GM12801 (cell line): ENCODE data around the gene PREPL.

ENCODE experiments used
- TF ChIP-seq, protein P1 (sequence below): IDR thresholded peaks from one replicate; pipeline ENCODE4 v1.5.1; 2011; ENCODE audit warnings: control low read depth; ENCODE audit not compliant: insufficient read length; ENCODE audit errors: extremely low read depth

Gene PREPL

DNA sequence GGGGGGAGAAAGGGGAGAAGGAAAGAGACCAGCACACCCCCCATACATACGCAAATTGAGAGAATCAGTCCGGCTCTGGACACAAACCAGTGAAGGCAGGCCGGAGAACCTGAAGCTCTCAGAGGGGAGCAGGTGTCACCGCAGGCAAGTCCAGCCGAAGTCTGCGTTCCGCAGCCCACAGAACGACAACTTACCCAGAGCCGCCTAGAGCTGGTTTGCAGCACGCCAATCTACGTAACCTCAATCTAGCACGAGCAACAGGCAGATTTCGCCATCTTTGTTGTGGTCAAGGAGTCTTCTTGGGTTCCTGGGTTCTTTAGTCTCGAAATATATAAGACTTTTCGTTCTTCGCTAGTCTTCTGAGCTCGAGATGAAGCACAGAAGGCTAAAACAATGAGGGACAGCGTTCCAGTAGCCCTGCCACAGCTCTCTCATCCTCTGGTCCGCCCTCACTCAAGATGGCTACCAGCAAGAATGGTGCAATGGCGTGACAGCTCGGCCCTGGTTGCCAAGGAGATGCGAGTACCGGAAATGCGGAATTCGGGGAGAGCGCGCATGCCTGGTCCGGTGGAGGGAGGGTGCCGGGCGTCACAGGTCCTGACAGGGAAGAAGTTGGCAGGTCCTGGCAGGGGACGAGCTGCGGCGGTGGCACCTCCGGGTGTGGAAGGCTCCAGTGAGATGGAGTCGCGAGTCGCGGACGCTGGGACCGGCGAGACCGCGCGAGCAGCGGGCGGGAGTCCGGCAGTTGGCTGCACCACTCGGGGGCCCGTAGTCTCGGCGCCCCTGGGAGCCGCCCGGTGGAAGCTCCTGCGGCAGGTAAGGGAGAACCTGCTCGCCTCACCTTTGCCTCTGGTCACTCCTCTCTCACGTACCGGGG, at the start of gene PREPL, which contains the start of gene CAMKMT:
TSS of gene PREPL (minus strand) at position 165 of the 877 bp plus-strand sequence. CDS start 15,152 bp downstream, outside the sequence.
TSS of gene CAMKMT (plus strand) at position 618 of the 877 bp plus-strand sequence.
- TF ChIP-seq, protein P1, sequence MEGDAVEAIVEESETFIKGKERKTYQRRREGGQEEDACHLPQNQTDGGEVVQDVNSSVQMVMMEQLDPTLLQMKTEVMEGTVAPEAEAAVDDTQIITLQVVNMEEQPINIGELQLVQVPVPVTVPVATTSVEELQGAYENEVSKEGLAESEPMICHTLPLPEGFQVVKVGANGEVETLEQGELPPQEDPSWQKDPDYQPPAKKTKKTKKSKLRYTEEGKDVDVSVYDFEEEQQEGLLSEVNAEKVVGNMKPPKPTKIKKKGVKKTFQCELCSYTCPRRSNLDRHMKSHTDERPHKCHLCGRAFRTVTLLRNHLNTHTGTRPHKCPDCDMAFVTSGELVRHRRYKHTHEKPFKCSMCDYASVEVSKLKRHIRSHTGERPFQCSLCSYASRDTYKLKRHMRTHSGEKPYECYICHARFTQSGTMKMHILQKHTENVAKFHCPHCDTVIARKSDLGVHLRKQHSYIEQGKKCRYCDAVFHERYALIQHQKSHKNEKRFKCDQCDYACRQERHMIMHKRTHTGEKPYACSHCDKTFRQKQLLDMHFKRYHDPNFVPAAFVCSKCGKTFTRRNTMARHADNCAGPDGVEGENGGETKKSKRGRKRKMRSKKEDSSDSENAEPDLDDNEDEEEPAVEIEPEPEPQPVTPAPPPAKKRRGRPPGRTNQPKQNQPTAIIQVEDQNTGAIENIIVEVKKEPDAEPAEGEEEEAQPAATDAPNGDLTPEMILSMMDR = no peak

DNA sequence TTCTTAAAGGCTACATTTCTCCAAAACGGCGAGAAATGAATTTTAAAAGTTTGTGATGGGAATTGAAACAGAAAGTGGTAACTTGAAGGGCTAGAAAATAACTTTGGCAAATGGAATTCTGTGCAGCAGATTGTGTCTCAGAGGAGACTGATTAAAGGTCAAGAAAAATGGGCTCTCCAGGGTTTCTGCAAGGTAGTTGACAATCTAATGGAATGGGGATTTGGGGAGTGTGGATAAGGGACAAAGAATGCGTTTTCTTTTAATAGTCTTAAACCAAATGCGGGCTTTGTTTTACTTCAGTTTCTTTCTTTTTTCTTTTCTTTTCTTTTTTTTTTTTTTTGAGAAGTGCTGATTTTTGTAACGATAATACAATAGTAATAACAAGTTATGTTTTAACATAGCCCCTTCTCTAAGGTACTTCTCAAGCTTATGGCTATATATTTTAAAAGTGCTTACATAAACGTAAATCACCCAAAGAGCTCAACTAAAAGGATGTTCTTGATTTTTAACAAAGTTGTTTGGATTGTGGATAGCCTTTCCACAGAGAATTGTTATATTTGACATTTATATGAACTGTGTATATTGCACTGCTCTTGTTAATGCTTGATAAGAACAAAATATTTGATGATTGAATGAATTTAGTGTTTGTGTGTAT, 37.1 kb upstream of the PREPL start:
- TF ChIP-seq, protein P1 = no peak

DNA sequence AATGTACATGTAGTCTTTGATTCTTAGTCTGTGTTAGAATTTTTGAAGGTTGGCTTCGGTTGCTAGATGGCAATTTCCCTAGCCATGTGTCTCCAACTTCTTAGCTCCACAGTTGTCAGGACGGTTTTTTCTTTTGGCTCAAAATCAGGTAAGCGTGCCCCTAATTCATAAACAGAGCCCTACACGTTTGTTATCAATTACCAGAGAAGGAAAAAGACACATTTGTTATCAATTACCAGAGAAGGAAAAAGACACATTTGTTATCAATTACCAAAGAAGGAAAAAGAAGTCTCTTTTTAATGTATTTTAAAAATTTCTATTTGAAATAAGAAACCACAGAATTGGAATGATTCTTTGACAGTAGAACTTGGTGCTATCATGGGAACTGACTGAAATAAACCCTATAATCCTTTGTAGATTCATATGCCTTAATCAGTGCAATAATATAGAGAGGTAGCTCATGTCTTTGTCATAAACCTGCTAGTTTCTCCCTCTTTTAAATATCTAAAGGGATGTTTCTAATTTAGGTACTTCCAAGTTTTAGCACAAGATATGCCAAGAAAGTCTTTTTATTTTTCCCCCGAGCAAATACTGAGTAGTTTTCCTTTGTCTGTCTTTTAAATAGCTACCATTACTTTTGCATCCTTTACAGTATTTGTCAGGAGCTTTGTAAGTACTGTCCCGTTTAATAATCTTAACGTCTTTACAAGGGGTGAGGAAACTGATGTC, 36.3 kb upstream of the PREPL start:
- TF ChIP-seq, protein P1 = no peak

DNA sequence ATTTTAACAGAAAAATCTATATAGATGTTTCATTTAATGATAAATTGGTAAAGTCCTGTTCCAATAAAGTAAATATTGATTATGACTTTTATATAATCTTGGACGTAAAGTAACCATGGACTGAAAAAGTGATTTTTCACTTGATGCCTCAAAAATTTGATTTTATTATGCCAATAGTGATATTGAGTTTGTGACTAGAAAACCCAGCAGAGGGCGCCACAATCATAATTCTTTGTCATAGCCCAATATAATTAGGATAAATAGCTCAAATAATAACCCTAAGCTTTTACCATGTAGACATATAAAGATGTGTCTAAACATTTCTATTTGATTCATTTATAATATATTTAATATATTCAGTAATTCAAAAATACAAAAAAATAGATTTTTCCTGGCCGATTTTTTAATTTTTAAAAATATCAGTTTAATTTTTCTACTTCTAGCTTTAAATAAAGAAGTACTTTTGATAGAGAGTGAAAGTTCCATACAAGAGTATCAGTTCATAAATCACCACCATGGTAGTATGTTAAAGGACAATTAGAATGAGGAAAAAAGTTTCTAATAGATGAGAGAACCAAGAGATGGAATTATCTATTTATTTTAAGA, 31.1 kb upstream of the PREPL start:
- TF ChIP-seq, protein P1 = no peak

DNA sequence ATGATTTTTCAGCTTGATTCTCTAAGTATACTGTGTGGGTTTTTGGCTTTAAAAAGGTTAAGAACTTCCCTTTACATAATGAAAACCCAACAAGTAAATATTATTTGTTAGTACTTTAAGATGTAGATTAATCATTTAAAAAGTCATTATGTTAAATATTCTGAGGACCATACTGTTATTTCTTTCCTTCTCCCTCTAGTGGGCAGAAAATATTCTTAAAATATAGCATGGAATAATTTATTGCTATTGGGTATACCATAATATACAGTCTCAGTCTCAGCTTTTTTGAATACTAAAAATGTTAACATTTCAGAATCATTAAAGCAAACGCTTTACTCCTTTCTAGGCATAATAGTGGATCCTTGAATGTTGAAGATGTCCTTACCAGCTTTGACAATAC, 28.6 kb upstream of the PREPL start:
- TF ChIP-seq, protein P1 = no peak

DNA sequence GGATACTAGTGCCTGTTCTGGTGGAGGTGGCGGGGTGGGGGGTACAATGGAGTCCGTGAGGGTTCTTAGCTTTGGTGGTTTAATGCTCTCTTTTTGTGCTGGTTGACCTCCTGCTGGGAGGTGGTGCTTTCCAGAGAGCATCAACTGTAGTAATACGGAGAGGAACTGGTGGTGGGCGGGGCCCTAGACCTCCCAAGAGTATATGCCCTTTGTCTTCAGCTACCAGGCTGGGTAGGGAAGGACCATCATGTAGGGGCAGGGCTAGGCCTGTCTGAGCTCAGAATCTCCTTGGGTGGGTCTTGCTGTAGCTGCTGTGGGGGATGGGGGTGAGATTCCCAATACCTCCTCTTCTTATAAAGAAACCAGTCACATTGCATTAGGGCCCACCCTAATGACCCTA, 27.6 kb upstream of the PREPL start:
- TF ChIP-seq, protein P1 = no peak
